ENCODE data around the gene DGAT2L6.

Gene DGAT2L6

GRCh38 chrX:70190225-70190624 lies 12.9 kb downstream of the DGAT2L6 start:
- no peak for DNase-seq
- H2BK120ac ChIP-seq (ENCODE audit: low read depth, low read length), result no peak overlapping the region
- H4K8ac ChIP-seq (ENCODE audit: low read length), result no peak overlapping the region
- no peak overlapping the region for H4K91ac ChIP-seq (ENCODE audit: low read length)
- no peak overlapping the region for H2BK15ac ChIP-seq (ENCODE audit: low read depth, poor library complexity, severe bottlenecking)
- no peak overlapping the region for H3K9ac ChIP-seq (ENCODE audit: low read length)
- no peak overlapping the region for H3K4ac ChIP-seq (ENCODE audit: low read depth in 1 of 2, low read length in 2 of 2)
- H3K36me3 ChIP-seq (ENCODE audit: control insufficient read depth in 1 of 2, insufficient read depth in 2 of 2, low read depth in 1 of 2, low read length in 2 of 2), result no peaks in the 10 kb centered on the region
- no peak overlapping the region for H3K23ac ChIP-seq (ENCODE audit: low read length in 2 of 2)
- no peaks in the 10 kb centered on the region for H3K79me1 ChIP-seq (replicated peaks; ENCODE audit: low read length, poor library complexity, severe bottlenecking)
- no peak overlapping the region for H2AK5ac ChIP-seq (ENCODE audit: low read length, severe bottlenecking)
- no peak overlapping the region for H2BK12ac ChIP-seq (ENCODE audit: low read length in 2 of 2)
- no peak overlapping the region for H3K4me2 ChIP-seq (ENCODE audit: low read length, poor library complexity, severe bottlenecking)
- H3K4me1 ChIP-seq (ENCODE audit: control insufficient read depth, insufficient read depth, low read depth, low read length), result no peaks in the 10 kb centered on the region
- H3K9me3 ChIP-seq (ENCODE audit: control insufficient read depth, low read length), result peaks cover 11% of the 10 kb centered on the region
- H3K4me3 ChIP-seq (ENCODE audit: insufficient read depth in 1 of 2, low read depth in 1 of 2, low read length in 2 of 2), result no peak overlapping the region
- H2BK5ac ChIP-seq (ENCODE audit: low read depth, low read length, poor library complexity, severe bottlenecking), result no peak overlapping the region
- no peak overlapping the region for H3K14ac ChIP-seq (ENCODE audit: low read length in 2 of 2)
- H2AFZ ChIP-seq (ENCODE audit: low read depth, low read length), result no peak overlapping the region
- H3K18ac ChIP-seq (ENCODE audit: low read depth in 1 of 2, low read length in 2 of 2), result no peak overlapping the region
- H3K27ac ChIP-seq (ENCODE audit: low read length, poor library complexity, severe bottlenecking), result no peak overlapping the region
- H3K27me3 ChIP-seq (ENCODE audit: control insufficient read depth in 1 of 2, insufficient read depth in 1 of 2, low read length in 2 of 2), result peaks cover 0 to 14% of the 10 kb centered on the region in 2 experiments

DNA sequence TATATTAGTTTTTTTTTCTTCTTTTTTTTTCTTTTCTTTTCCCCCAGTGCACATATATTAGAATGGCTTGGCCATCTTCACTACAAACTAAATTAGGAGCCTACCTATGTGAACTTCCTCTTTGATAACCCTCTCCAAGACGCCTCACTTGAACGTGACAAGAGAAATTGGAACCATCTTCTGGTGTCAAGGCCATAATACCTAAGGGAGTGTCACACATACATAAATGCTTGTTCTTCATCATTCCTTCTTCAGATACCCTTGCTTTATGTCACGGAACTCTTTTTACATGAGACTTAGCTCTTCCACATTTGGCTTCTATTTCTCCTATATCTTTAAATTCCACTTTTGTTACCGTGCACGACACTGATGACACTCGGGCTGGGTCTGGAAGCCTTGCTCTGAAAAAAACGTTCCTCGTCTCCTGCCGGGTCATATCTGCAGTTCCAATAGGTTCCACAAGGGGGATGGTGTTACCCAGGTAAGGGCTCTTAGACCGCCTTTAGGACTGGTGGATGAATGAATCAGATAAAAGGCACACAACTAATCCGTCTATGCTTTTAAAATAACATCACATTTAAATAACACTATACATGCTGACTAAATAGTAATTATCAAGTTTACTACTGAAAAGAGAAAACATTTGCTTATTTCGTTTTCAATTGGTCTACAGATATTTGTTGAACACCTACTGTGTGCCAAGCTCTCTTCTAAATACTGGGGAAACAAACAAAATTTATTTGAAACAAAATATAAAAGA lies 19.9 kb downstream of the DGAT2L6 start:
- Histone ChIP-seq H2BK120ac (ENCODE audit: low read depth, low read length) (no peak overlapping the region), H3K27ac (ENCODE audit: low read length, poor library complexity, severe bottlenecking) (no peak overlapping the region), H3K36me3 (ENCODE audit: control insufficient read depth in 1 of 2, insufficient read depth in 2 of 2, low read depth in 1 of 2, low read length in 2 of 2) (no peaks in the 10 kb centered on the region), H4K91ac (ENCODE audit: low read length) (no peak overlapping the region), H3K4ac (ENCODE audit: low read depth in 1 of 2, low read length in 2 of 2) (no peak overlapping the region), H2AFZ (ENCODE audit: low read depth, low read length) (no peak overlapping the region), H2BK12ac (ENCODE audit: low read length in 2 of 2) (no peak overlapping the region), H2BK15ac (ENCODE audit: low read depth, poor library complexity, severe bottlenecking) (no peak overlapping the region), H3K4me3 (ENCODE audit: insufficient read depth in 1 of 2, low read depth in 1 of 2, low read length in 2 of 2) (no peak overlapping the region), H3K27me3 (ENCODE audit: control insufficient read depth in 1 of 2, insufficient read depth in 1 of 2, low read length in 2 of 2) (peaks cover 0 to 31% of the 10 kb centered on the region in 2 experiments), H3K9me3 (ENCODE audit: control insufficient read depth, low read length) (peaks cover 3% of the 10 kb centered on the region), H3K4me1 (ENCODE audit: control insufficient read depth, insufficient read depth, low read depth, low read length) (no peaks in the 10 kb centered on the region), H4K8ac (ENCODE audit: low read length) (no peak overlapping the region), H3K23ac (ENCODE audit: low read length in 2 of 2) (no peak overlapping the region), H3K79me1 (replicated peaks; ENCODE audit: low read length, poor library complexity, severe bottlenecking) (no peaks in the 10 kb centered on the region), H3K18ac (ENCODE audit: low read depth in 1 of 2, low read length in 2 of 2) (no peak overlapping the region), H2AK5ac (ENCODE audit: low read length, severe bottlenecking) (no peak overlapping the region), H3K4me2 (ENCODE audit: low read length, poor library complexity, severe bottlenecking) (no peak overlapping the region), H3K14ac (ENCODE audit: low read length in 2 of 2) (no peak overlapping the region), H2BK5ac (ENCODE audit: low read depth, low read length, poor library complexity, severe bottlenecking) (no peak overlapping the region), H3K9ac (ENCODE audit: low read length) (no peak overlapping the region)
- peak; percentile 45 for DNase-seq
- WGBS, result 4% methylated on average over 9 of the region's 12 CpGs

DNA sequence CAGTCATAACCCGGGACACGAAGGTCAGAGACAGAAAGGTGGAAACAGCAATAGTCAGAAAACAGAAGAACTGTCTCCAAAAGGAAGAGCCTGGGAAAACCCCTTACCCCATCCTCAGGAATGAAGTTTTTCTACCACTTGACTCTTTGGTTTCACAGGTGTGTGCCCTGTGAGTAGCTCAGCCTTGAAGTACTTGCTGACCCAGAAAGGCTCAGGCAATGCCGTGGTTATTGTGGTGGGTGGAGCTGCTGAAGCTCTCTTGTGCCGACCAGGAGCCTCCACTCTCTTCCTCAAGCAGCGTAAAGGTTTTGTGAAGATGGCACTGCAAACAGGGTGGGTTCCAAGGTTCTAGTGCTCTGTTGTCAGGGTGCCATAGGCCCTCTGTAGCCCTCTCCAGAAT lies 24.4 kb downstream of the DGAT2L6 start:
- Histone ChIP-seq H4K91ac (ENCODE audit: low read length) (no peak overlapping the region), H3K18ac (ENCODE audit: low read depth in 1 of 2, low read length in 2 of 2) (no peak overlapping the region), H3K27me3 (ENCODE audit: control insufficient read depth in 1 of 2, insufficient read depth in 1 of 2, low read length in 2 of 2) (peaks cover 0 to 63% of the 10 kb centered on the region in 2 experiments), H3K27ac (ENCODE audit: low read length, poor library complexity, severe bottlenecking) (no peak overlapping the region), H2BK12ac (ENCODE audit: low read length in 2 of 2) (no peak overlapping the region), H3K9me3 (ENCODE audit: control insufficient read depth, low read length) (no peaks in the 10 kb centered on the region), H2BK120ac (ENCODE audit: low read depth, low read length) (no peak overlapping the region), H3K36me3 (ENCODE audit: control insufficient read depth in 1 of 2, insufficient read depth in 2 of 2, low read depth in 1 of 2, low read length in 2 of 2) (no peaks in the 10 kb centered on the region), H3K9ac (ENCODE audit: low read length) (no peak overlapping the region), H3K14ac (ENCODE audit: low read length in 2 of 2) (no peak overlapping the region), H2AK5ac (ENCODE audit: low read length, severe bottlenecking) (no peak overlapping the region), H4K8ac (ENCODE audit: low read length) (no peak overlapping the region), H3K4me3 (ENCODE audit: insufficient read depth in 1 of 2, low read depth in 1 of 2, low read length in 2 of 2) (no peak overlapping the region), H2AFZ (ENCODE audit: low read depth, low read length) (no peak overlapping the region), H3K79me1 (replicated peaks; ENCODE audit: low read length, poor library complexity, severe bottlenecking) (no peaks in the 10 kb centered on the region), H2BK15ac (ENCODE audit: low read depth, poor library complexity, severe bottlenecking) (no peak overlapping the region), H3K4ac (ENCODE audit: low read depth in 1 of 2, low read length in 2 of 2) (no peak overlapping the region), H3K23ac (ENCODE audit: low read length in 2 of 2) (no peak overlapping the region), H2BK5ac (ENCODE audit: low read depth, low read length, poor library complexity, severe bottlenecking) (no peak overlapping the region), H3K4me1 (ENCODE audit: control insufficient read depth, insufficient read depth, low read depth, low read length) (no peaks in the 10 kb centered on the region), H3K4me2 (ENCODE audit: low read length, poor library complexity, severe bottlenecking) (no peak overlapping the region)
- no peak for DNase-seq
- 100% methylated on average over 2 of the region's 5 CpGs for WGBS

GRCh38 chrX:70208479-70208878 lies 31.2 kb downstream of the DGAT2L6 start:
- no peak overlapping the region for H4K91ac ChIP-seq (ENCODE audit: low read length)
- H3K9ac ChIP-seq (ENCODE audit: low read length), result no peak overlapping the region
- H3K36me3 ChIP-seq (ENCODE audit: control insufficient read depth in 1 of 2, insufficient read depth in 2 of 2, low read depth in 1 of 2, low read length in 2 of 2), result no peaks in the 10 kb centered on the region
- H2BK120ac ChIP-seq (ENCODE audit: low read depth, low read length), result no peak overlapping the region
- no peak overlapping the region for H3K14ac ChIP-seq (ENCODE audit: low read length in 2 of 2)
- H3K4ac ChIP-seq (ENCODE audit: low read depth in 1 of 2, low read length in 2 of 2), result no peak overlapping the region
- no peak overlapping the region for H3K4me3 ChIP-seq (ENCODE audit: insufficient read depth in 1 of 2, low read depth in 1 of 2, low read length in 2 of 2)
- H3K4me2 ChIP-seq (ENCODE audit: low read length, poor library complexity, severe bottlenecking), result no peak overlapping the region
- peaks cover 0 to 26% of the 10 kb centered on the region in 2 experiments for H3K27me3 ChIP-seq (ENCODE audit: control insufficient read depth in 1 of 2, insufficient read depth in 1 of 2, low read length in 2 of 2)
- no peaks in the 10 kb centered on the region for H3K79me1 ChIP-seq (replicated peaks; ENCODE audit: low read length, poor library complexity, severe bottlenecking)
- H3K18ac ChIP-seq (ENCODE audit: low read depth in 1 of 2, low read length in 2 of 2), result no peak overlapping the region
- H3K23ac ChIP-seq (ENCODE audit: low read length in 2 of 2), result no peak overlapping the region
- H2AK5ac ChIP-seq (ENCODE audit: low read length, severe bottlenecking), result no peak overlapping the region
- no peak overlapping the region for H3K27ac ChIP-seq (ENCODE audit: low read length, poor library complexity, severe bottlenecking)
- H3K9me3 ChIP-seq (ENCODE audit: control insufficient read depth, low read length), result no peaks in the 10 kb centered on the region
- H2BK5ac ChIP-seq (ENCODE audit: low read depth, low read length, poor library complexity, severe bottlenecking), result no peak overlapping the region
- no peak overlapping the region for H4K8ac ChIP-seq (ENCODE audit: low read length)
- no peak overlapping the region for H2BK15ac ChIP-seq (ENCODE audit: low read depth, poor library complexity, severe bottlenecking)
- DNase-seq, result no peak
- no peak overlapping the region for H2BK12ac ChIP-seq (ENCODE audit: low read length in 2 of 2)
- no peaks in the 10 kb centered on the region for H3K4me1 ChIP-seq (ENCODE audit: control insufficient read depth, insufficient read depth, low read depth, low read length)
- no peak overlapping the region for H2AFZ ChIP-seq (ENCODE audit: low read depth, low read length)

Data from mesenchymal stem cell (in vitro differentiated cells and primary cell).